Measurements from ENCODE around the gene ADAM19. TPM values are rescaled to one million over a fixed set of nuclear protein-coding genes. Genes with fewer than 3 reads are reported as not detected.

The ADAM19 gene
- total RNA-seq, 1 donor from 2014 or later: 14.1 TPM

DNA sequence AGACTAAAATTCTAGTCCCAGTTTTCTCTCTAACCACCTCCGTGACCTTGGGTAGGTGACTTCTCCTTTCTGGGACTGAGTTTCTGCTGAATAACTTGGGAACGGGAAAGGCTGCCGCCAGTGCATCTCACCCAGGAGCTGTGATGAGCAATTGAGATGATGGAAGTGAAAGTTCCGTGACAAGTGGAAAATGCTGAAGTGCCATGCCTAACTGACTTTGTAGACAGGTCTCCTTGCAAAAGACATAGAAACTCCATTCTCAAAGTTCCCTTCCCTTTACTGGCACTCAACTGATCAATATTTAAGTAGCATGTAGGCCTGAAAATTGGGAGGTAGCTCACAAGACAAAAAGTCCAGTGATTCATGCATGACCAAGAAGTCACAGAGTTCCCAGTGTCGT lies 6.3 kb upstream of the ADAM19 start:
- no peaks in the 10 kb centered on the region for H3K4me1 ChIP-seq (ENCODE audit: control insufficient read depth in 3 of 3, insufficient read depth in 3 of 3, low read length in 3 of 3)
- H3K27ac ChIP-seq (ENCODE audit: low read depth, low read length): no peak overlapping the region
- H3K9me3 ChIP-seq (ENCODE audit: control insufficient read depth in 3 of 3, low read length in 3 of 3): no peaks in the 10 kb centered on the region
- no peaks in the 10 kb centered on the region for H3K36me3 ChIP-seq (ENCODE audit: control insufficient read depth in 3 of 3, insufficient read depth in 3 of 3, low read length in 3 of 3)
- H3K9ac ChIP-seq (ENCODE audit: low read depth in 1 of 3, low read length in 3 of 3): no peak overlapping the region
- H3K4me3 ChIP-seq (ENCODE audit: low read length in 3 of 3): no peak overlapping the region
- no peaks in the 10 kb centered on the region for H3K27me3 ChIP-seq (ENCODE audit: control insufficient read depth in 3 of 3, insufficient read depth in 3 of 3, low read length in 3 of 3)

- Histone ChIP-seq H3K9ac (ENCODE audit: low read depth in 1 of 3, low read length in 3 of 3) (no peak overlapping the region), H3K9me3 (ENCODE audit: control insufficient read depth in 3 of 3, low read length in 3 of 3) (no peaks in the 10 kb centered on the region), H3K4me1 (ENCODE audit: control insufficient read depth in 3 of 3, insufficient read depth in 3 of 3, low read length in 3 of 3) (peaks cover 13 to 20% (median 20%) of the 10 kb centered on the region in 3 donors), H3K36me3 (ENCODE audit: control insufficient read depth in 3 of 3, insufficient read depth in 3 of 3, low read length in 3 of 3) (no peaks in the 10 kb centered on the region), H3K4me3 (ENCODE audit: low read length in 3 of 3) (no peak overlapping the region), H3K27me3 (ENCODE audit: control insufficient read depth in 3 of 3, insufficient read depth in 3 of 3, low read length in 3 of 3) (no peaks in the 10 kb centered on the region), H3K27ac (ENCODE audit: low read depth, low read length) (no peak overlapping the region)
These were observed 2.7 kb upstream of the ADAM19 start for GRCh38 chr5:157578079-157578780.

- Histone ChIP-seq H3K27me3 (ENCODE audit: control insufficient read depth in 3 of 3, insufficient read depth in 3 of 3, low read length in 3 of 3) (no peaks in the 10 kb centered on the region), H3K36me3 (ENCODE audit: control insufficient read depth in 3 of 3, insufficient read depth in 3 of 3, low read length in 3 of 3) (no peaks in the 10 kb centered on the region), H3K4me3 (ENCODE audit: low read length in 3 of 3) (no peak overlapping the region), H3K9me3 (ENCODE audit: control insufficient read depth in 3 of 3, low read length in 3 of 3) (no peaks in the 10 kb centered on the region), H3K9ac (ENCODE audit: low read depth in 1 of 3, low read length in 3 of 3) (no peak overlapping the region), H3K4me1 (ENCODE audit: control insufficient read depth in 3 of 3, insufficient read depth in 3 of 3, low read length in 3 of 3) (peaks cover 27 to 35% (median 31%) of the 10 kb centered on the region in 3 donors), H3K27ac (ENCODE audit: low read depth, low read length) (no peak overlapping the region)
These were observed 1.1 kb upstream of the ADAM19 start for GRCh38 chr5:157576678-157577077.

- peaks cover 42 to 47% (median 47%) of the 10 kb centered on the region in 3 donors for H3K4me1 ChIP-seq (ENCODE audit: control insufficient read depth in 3 of 3, insufficient read depth in 3 of 3, low read length in 3 of 3)
- H3K9me3 ChIP-seq (ENCODE audit: control insufficient read depth in 3 of 3, low read length in 3 of 3): no peaks in the 10 kb centered on the region
- no peaks in the 10 kb centered on the region for H3K27me3 ChIP-seq (ENCODE audit: control insufficient read depth in 3 of 3, insufficient read depth in 3 of 3, low read length in 3 of 3)
- no peaks in the 10 kb centered on the region for H3K36me3 ChIP-seq (ENCODE audit: control insufficient read depth in 3 of 3, insufficient read depth in 3 of 3, low read length in 3 of 3)
- H3K27ac ChIP-seq (ENCODE audit: low read depth, low read length): peak overlapping the region; percentile 64
- H3K4me3 ChIP-seq (ENCODE audit: low read length in 3 of 3): peak overlapping the region; percentile 85 to 88 (median 88)
- peak overlapping the region; percentile 78 to 86 (median 81) for H3K9ac ChIP-seq (ENCODE audit: low read depth in 1 of 3, low read length in 3 of 3)
These were observed 857 bp downstream of the ADAM19 start for GRCh38 chr5:157574456-157575380.

DNA sequence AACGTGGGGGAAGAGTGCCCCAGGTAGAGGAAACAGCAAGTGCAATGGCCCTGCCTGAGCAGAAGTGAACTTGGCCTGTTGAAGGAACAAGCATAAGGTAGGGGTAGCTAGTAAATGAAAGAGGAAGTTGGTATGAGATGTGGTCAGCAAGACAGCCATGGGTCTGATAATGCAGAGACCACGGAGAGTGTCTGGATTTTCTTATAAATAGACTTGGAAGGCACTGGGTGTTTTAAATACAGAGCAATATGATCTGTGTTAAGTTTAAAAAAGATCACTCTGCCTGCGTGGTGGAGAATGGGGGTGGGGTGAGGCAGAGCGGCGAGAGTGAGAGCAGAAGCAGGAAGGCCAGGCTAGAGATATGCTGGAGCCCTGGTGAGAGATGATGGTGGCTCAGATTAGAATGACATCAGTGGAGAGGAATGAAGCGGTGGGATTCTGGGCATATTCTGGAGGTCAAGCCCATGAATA lies 4.2 kb downstream of the ADAM19 start:
- Histone ChIP-seq H3K36me3 (ENCODE audit: control insufficient read depth in 3 of 3, insufficient read depth in 3 of 3, low read length in 3 of 3) (no peaks in the 10 kb centered on the region), H3K9ac (ENCODE audit: low read depth in 1 of 3, low read length in 3 of 3) (peak overlapping the region in 2 of 3 donors; percentile 36 to 55), H3K4me3 (ENCODE audit: low read length in 3 of 3) (peak overlapping the region; percentile 6 to 47 (median 33)), H3K4me1 (ENCODE audit: control insufficient read depth in 3 of 3, insufficient read depth in 3 of 3, low read length in 3 of 3) (peaks cover 42 to 47% (median 47%) of the 10 kb centered on the region in 3 donors), H3K27me3 (ENCODE audit: control insufficient read depth in 3 of 3, insufficient read depth in 3 of 3, low read length in 3 of 3) (no peaks in the 10 kb centered on the region), H3K9me3 (ENCODE audit: control insufficient read depth in 3 of 3, low read length in 3 of 3) (no peaks in the 10 kb centered on the region), H3K27ac (ENCODE audit: low read depth, low read length) (peak overlapping the region; percentile 59)

- no peaks in the 10 kb centered on the region for H3K36me3 ChIP-seq (ENCODE audit: control insufficient read depth in 3 of 3, insufficient read depth in 3 of 3, low read length in 3 of 3)
- peaks cover 42 to 45% (median 44%) of the 10 kb centered on the region in 3 donors for H3K4me1 ChIP-seq (ENCODE audit: control insufficient read depth in 3 of 3, insufficient read depth in 3 of 3, low read length in 3 of 3)
- H3K27ac ChIP-seq (ENCODE audit: low read depth, low read length): peak overlapping the region; percentile 59
- peak overlapping the region in 1 of 3 donors; percentile 55 for H3K9ac ChIP-seq (ENCODE audit: low read depth in 1 of 3, low read length in 3 of 3)
- peak overlapping the region in 2 of 3 donors; percentile 8 to 33 for H3K4me3 ChIP-seq (ENCODE audit: low read length in 3 of 3)
- H3K27me3 ChIP-seq (ENCODE audit: control insufficient read depth in 3 of 3, insufficient read depth in 3 of 3, low read length in 3 of 3): no peaks in the 10 kb centered on the region
- no peaks in the 10 kb centered on the region for H3K9me3 ChIP-seq (ENCODE audit: control insufficient read depth in 3 of 3, low read length in 3 of 3)
These were observed 4.9 kb downstream of the ADAM19 start for GRCh38 chr5:157570531-157571200.

GRCh38 chr5:157568720-157569119 lies 6.9 kb downstream of the ADAM19 start:
- Histone ChIP-seq H3K4me1 (ENCODE audit: control insufficient read depth in 3 of 3, insufficient read depth in 3 of 3, low read length in 3 of 3) (peaks cover 39 to 42% (median 40%) of the 10 kb centered on the region in 3 donors), H3K9ac (ENCODE audit: low read depth in 1 of 3, low read length in 3 of 3) (no peak overlapping the region), H3K36me3 (ENCODE audit: control insufficient read depth in 3 of 3, insufficient read depth in 3 of 3, low read length in 3 of 3) (no peaks in the 10 kb centered on the region), H3K4me3 (ENCODE audit: low read length in 3 of 3) (no peak overlapping the region), H3K9me3 (ENCODE audit: control insufficient read depth in 3 of 3, low read length in 3 of 3) (no peaks in the 10 kb centered on the region), H3K27me3 (ENCODE audit: control insufficient read depth in 3 of 3, insufficient read depth in 3 of 3, low read length in 3 of 3) (no peaks in the 10 kb centered on the region), H3K27ac (ENCODE audit: low read depth, low read length) (no peak overlapping the region)

GRCh38 chr5:157568222-157568621 lies 7.4 kb downstream of the ADAM19 start:
- no peaks in the 10 kb centered on the region for H3K27me3 ChIP-seq (ENCODE audit: control insufficient read depth in 3 of 3, insufficient read depth in 3 of 3, low read length in 3 of 3)
- H3K4me1 ChIP-seq (ENCODE audit: control insufficient read depth in 3 of 3, insufficient read depth in 3 of 3, low read length in 3 of 3): peaks cover 41 to 45% (median 42%) of the 10 kb centered on the region in 3 donors
- H3K27ac ChIP-seq (ENCODE audit: low read depth, low read length): no peak overlapping the region
- H3K36me3 ChIP-seq (ENCODE audit: control insufficient read depth in 3 of 3, insufficient read depth in 3 of 3, low read length in 3 of 3): no peaks in the 10 kb centered on the region
- H3K9ac ChIP-seq (ENCODE audit: low read depth in 1 of 3, low read length in 3 of 3): no peak overlapping the region
- no peak overlapping the region for H3K4me3 ChIP-seq (ENCODE audit: low read length in 3 of 3)
- no peaks in the 10 kb centered on the region for H3K9me3 ChIP-seq (ENCODE audit: control insufficient read depth in 3 of 3, low read length in 3 of 3)

DNA sequence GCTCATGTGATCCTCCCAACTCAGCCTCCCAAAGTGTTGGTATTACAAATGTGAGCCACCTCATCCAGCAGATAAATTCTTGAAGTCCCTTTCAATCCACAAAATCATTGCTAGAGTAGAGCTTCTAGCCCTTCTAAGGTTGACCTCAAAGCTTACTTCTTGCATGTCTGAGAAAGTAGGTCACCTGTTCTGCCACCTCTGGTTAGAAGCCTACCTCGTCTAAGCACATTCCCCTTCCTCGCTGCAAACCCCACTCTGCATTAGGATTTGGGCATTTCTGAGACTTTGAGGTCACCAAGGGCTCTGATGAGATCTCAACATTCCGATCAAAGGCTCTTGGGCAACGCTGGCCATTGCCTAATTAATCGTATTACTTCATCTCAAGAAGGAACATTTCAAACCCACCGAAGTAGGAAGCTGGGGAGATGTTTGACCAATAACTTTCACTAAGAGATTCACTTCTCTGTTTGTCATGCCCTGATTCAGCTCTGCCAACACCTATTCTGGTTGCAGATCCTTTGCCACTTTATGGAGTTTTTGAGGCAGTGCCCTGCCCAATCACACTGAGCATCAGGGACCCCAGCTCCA lies 8.6 kb downstream of the ADAM19 start:
- Histone ChIP-seq H3K36me3 (ENCODE audit: control insufficient read depth in 3 of 3, insufficient read depth in 3 of 3, low read length in 3 of 3) (no peaks in the 10 kb centered on the region), H3K4me3 (ENCODE audit: low read length in 3 of 3) (no peak overlapping the region), H3K9me3 (ENCODE audit: control insufficient read depth in 3 of 3, low read length in 3 of 3) (no peaks in the 10 kb centered on the region), H3K27me3 (ENCODE audit: control insufficient read depth in 3 of 3, insufficient read depth in 3 of 3, low read length in 3 of 3) (no peaks in the 10 kb centered on the region), H3K27ac (ENCODE audit: low read depth, low read length) (no peak overlapping the region), H3K9ac (ENCODE audit: low read depth in 1 of 3, low read length in 3 of 3) (no peak overlapping the region), H3K4me1 (ENCODE audit: control insufficient read depth in 3 of 3, insufficient read depth in 3 of 3, low read length in 3 of 3) (peaks cover 43 to 47% (median 45%) of the 10 kb centered on the region in 3 donors)
